A549 treated with GW870086 at 1 μM for 4 hours (cell line): Measurements from ENCODE around the gene NPR2. TPM values are rescaled to one million over a fixed set of nuclear protein-coding genes. Genes with fewer than 3 reads are reported as not detected.

ENCODE experiments used
- total RNA-seq: library from RNA; stranded (reverse); fragments of 200-300 nt; extraction: Qiagen RNA extraction; gene quantifications from 5 replicates; pipeline ENCODE4 v1.2.3, GENCODE V29; 2022; ENCODE audit warnings: low read depth

Gene NPR2
- 4.7 to 7.4 TPM (median 5.5 TPM) in 5 replicates for total RNA-seq

DNA sequence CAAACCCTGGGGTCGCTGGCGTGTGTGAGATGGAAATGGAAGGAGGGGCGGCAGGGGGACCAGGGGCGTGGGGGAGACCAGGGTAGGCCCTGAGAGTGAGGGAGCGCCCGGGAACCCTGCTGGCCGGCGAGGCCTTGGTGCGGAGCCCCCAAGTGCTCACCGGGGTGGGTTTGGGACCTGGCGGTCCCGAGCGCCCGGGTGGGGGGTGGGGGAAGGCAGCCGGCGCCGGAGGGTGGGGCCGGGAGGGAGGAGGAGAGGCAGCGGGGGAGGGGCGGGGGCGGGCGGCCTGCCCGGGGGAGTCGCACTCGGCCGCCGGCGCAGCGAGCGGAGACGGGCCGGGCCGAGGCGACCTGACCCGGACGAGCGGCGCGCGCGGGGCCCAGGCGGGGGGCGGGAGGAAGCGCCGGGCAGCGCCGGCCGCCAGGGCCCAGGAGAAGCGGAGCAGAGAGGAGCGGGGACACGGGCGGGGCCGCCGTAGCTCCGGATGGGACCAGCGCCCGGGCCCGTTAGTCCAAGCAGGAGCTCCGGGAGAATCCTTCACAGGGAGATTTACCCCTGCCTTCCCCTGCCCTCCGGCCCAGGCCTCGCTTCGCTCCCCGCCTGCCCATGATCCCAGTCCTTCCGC, at the start of gene NPR2:
Gene NPR2, plus strand, starts transcription at position 295 of the 625 bp plus-strand sequence. CDS start 818 bp downstream, outside the sequence.

DNA sequence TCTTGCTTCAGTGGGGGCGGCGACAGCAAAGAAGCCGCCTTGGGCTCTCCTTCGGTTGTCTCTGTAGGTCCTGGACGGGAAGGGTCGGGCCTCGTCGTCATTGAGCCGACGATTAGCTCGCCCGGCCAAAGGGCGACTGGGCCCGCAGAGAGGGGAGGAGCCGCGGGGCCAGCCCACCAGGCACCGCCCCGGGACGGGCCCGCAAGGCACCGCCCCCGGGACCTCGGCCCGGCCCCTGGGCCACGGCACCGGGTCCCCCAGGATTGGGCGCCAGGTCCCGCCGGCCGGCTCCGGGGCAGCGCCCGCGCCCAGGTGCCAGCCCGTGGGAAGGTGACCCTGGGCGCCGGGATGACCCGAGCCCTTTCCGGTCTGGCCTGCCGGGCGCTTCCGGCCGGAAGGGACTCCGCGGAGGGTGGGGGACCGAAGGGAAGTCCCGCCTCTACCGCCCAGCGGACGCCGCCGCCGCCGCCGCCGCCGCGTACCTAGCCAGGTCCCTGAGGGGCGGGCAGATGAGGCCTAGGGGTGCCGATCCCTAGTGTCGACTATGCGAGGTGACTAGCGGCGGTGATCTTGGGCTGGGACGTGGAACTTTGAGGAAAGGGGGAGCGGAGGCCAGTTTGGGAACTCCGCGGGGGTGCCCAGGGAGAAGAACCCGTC, 42.4 kb upstream of the NPR2 start, which contains the start of the genes GBA2 and RGP1:
Gene GBA2, minus strand, starts transcription at position 371 of the 657 bp plus-strand sequence. CDS start 524 bp downstream, outside the sequence.
Gene RGP1, plus strand, starts transcription at position 430 of the 657 bp plus-strand sequence. CDS start 469 bp downstream, outside the sequence.

DNA sequence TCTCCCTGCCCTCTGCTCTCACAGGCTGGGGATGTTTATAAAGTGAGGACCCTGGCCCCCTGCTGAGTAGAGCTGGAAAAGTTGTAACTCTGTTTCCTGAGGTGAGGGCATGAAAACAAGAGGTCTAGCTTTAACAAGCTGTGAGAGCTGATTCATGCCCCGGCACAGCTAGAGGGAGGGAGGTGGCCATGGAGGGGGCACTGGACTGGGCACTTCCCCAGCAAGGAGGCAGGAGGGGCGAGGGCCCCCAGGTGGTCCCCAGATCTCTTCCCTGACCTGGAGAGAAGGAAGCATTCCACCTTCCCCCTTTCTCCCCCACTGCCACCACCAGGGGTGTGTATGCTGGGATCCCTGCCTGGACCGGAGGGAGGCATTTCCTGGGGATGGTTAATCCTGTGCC, 37.1 kb upstream of the NPR2 start, which contains the start of gene MSMP:
Gene MSMP, minus strand, starts transcription at position 13 of the 400 bp plus-strand sequence. CDS start 147 bp downstream, outside the sequence.

DNA sequence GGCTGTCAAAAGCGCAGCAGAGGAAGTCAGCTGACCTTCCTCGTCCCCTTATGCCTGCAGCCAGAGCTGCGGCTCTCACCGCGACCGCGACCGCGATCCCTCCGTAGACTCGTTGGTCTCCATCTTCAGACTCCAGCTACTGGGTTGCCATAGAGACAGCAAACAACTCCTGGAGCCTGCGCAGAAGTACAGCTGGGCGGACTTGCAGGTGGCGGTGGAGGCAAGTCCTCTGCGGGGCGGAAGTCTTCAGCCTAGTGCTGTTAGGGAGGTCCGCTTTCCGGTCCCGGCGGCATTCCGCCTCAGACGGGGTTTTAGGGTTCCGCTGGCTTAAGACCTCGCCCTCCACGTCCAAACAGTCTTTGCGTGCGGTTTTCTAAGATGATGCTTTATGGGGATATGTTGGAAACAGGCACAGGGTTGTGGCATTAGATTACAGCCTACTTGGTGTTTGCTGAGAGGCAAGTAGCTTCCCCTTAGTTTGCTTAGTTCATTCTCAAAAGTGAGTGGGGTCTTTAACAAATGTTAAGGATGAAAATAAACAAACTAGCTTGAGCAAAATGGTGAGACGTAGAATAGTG, 20.7 kb downstream of the NPR2 start, which contains the start of gene SPAG8:
Gene SPAG8, minus strand, starts transcription at position 238 of the 578 bp plus-strand sequence. Its CDS starts 115 bp downstream, at position 123.

DNA sequence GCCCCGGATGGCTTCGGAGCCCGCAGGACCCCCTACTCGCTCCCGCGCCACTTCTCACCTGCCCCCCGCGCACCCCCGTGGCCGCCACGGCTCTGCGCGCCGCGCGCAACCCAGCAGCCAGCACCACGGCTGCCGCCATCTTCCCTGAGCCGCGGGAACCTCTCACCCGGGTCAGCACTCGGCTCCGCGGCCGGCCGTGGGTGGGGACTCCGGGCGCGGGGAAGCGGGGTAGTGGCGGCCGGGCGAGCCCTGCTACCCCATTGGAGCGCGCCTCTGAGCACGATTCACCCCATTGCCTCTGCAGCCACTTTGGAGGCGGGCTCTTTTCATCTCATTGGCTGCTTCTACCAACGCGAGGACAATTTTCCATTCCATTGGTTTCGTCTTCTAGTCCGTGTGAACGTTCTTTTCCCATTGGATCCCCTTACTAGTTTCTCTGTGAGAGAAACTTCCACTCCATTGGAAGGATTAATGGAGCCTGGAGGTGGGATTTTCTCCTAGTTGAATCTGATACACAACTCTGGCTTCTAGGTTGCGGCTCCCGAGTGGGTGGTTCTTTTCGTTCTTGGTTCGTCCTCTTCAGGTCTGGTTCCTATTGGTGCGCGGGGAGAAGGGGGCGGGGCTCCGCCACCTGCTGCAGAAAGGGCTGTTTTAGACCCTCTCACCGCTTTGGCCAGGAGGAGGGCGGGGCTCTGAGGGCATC, 23.6 kb downstream of the NPR2 start, which contains the start of gene HINT2:
Gene HINT2, minus strand, starts transcription at position 202 of the 703 bp plus-strand sequence. Its CDS starts 63 bp downstream, at position 139.

DNA sequence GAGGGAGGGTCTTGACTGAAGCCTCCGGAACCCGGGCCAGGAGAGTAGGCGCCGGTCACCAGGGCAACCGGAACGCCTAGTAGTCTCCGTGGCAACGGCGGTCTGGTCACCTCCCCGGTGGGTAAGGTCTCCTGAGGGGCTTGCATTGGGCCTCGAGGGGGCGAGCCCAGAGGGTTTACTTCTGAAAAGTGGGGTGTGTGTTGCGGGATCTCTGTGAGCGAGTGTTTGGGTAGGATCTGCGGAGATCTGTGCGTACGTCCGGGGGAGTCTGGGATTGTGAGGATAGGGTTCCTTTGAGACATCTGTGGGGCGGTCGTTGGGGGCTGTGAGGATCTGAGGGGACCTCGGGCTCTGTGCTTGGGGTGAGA, 37.3 kb downstream of the NPR2 start, which contains the start of gene FAM221B:
Gene FAM221B, minus strand, starts transcription at position 17 of the 368 bp plus-strand sequence. CDS start 2,571 bp downstream, outside the sequence.

DNA sequence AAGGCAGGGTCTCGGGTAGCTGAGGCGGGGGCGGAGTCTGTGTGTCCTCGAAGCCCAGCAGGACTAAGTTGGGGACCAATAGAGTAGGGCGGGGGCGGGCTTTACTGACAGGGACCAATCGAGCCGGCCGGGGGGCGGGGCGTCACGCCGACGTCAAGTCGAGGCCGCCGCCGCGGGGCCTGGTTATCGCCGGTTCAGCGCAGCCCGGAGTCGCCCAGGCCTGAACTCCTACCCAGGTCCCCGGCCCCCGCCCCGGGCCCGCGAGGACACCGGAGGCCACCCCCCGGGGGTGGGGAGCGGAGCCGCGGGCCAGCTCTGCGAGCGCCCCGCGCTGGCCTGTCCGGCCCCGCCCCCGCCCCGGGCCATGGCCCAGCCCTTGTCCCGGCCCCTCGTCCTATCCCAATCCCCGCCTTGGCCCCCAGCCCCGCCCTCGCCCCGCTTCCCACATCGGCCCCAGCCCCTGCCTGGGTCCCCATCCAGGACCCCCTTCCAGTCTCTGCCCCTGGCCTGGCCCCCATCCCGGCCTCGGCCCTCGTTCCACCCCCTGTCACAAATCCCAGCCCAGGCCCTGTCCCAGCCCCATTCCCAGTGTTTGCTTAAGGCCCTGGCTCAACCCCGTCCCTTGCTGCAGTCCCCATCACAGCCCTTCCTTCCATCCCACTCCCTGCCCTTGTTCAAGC, 37.8 kb downstream of the NPR2 start, which contains the start of gene TMEM8B:
Gene TMEM8B, plus strand, starts transcription at position 145 of the 680 bp plus-strand sequence. Its CDS starts 220 bp downstream, at position 365.

Other genes with a start within 250 kb of the NPR2 start
- 24.2 to 28.8 TPM (median 27.4 TPM) in 5 replicates for gene TESK1, start 186.3 kb upstream of the NPR2 start, total RNA-seq
- 0.06 to 0.31 TPM (median 0.14 TPM) in 4 of 5 replicates, not detected in the other for gene CD72, start 173.2 kb upstream of the NPR2 start, total RNA-seq
- gene SIT1, start 140.7 kb upstream of the NPR2 start, total RNA-seq: not detected in 5 replicates
- 7.1 to 29.0 TPM in 2 of 5 replicates, not detected in the others for gene RMRP, start 133.6 kb upstream of the NPR2 start, total RNA-seq
- 24.0 to 31.8 TPM (median 31.0 TPM) in 5 replicates for gene CCDC107, start 133.3 kb upstream of the NPR2 start, total RNA-seq
- gene ARHGEF39, start 126.4 kb upstream of the NPR2 start, total RNA-seq: 12.4 to 18.1 TPM (median 16.3 TPM) in 5 replicates
- 5.0 to 9.7 TPM (median 6.3 TPM) in 5 replicates for gene CA9, start 117.7 kb upstream of the NPR2 start, total RNA-seq
- gene TPM2, start 101.7 kb upstream of the NPR2 start, total RNA-seq: 629 to 695 TPM (median 677 TPM) in 5 replicates
- gene TLN1, start 59.4 kb upstream of the NPR2 start, total RNA-seq: 117 to 128 TPM (median 120 TPM) in 5 replicates
- 55.4 to 63.4 TPM (median 58.6 TPM) in 5 replicates for gene CREB3, start 58.9 kb upstream of the NPR2 start, total RNA-seq
- 27.0 to 37.9 TPM (median 37.4 TPM) in 5 replicates for gene GBA2, start 42.4 kb upstream of the NPR2 start, total RNA-seq
- gene RGP1, start 42.3 kb upstream of the NPR2 start, total RNA-seq: 12.0 to 17.1 TPM (median 15.7 TPM) in 5 replicates
- 0.32 TPM in 1 of 5 replicates, not detected in the others for gene MSMP, start 37.3 kb upstream of the NPR2 start, total RNA-seq
- gene SPAG8, start 20.7 kb downstream of the NPR2 start, total RNA-seq: 0.35 to 0.76 TPM (median 0.64 TPM) in 5 replicates
- 71.0 to 115 TPM (median 94.9 TPM) in 5 replicates for gene HINT2, start 23.5 kb downstream of the NPR2 start, total RNA-seq
- gene FAM221B, start 37.1 kb downstream of the NPR2 start, total RNA-seq: not detected in 5 replicates
- gene TMEM8B, start 37.6 kb downstream of the NPR2 start, total RNA-seq: 2.0 to 4.0 TPM (median 3.0 TPM) in 5 replicates
- gene OR13J1, start 78.8 kb downstream of the NPR2 start, total RNA-seq: not detected in 5 replicates
- gene HRCT1, start 114.6 kb downstream of the NPR2 start, total RNA-seq: 0.16 to 0.32 TPM (median 0.28 TPM) in 5 replicates
- gene SPAAR, start 117.9 kb downstream of the NPR2 start, total RNA-seq: 0.10 TPM in 1 of 5 replicates, not detected in the others
- gene OR2S2, start 166.6 kb downstream of the NPR2 start, total RNA-seq: not detected in 5 replicates
- gene RECK, start 245.3 kb downstream of the NPR2 start, total RNA-seq: 6.3 to 7.3 TPM (median 6.5 TPM) in 5 replicates